ENCODE results near the gene PRCC. TPM values are rescaled to one million over a fixed set of nuclear protein-coding genes. Genes with fewer than 3 reads are reported as not detected.

Gene PRCC
- total and polyA plus RNA-seq, 2 of the 13 experiments (the other 11 are each of a cell fraction or from before 2014, with no cell fraction given), result 24.2 to 40.5 TPM

DNA sequence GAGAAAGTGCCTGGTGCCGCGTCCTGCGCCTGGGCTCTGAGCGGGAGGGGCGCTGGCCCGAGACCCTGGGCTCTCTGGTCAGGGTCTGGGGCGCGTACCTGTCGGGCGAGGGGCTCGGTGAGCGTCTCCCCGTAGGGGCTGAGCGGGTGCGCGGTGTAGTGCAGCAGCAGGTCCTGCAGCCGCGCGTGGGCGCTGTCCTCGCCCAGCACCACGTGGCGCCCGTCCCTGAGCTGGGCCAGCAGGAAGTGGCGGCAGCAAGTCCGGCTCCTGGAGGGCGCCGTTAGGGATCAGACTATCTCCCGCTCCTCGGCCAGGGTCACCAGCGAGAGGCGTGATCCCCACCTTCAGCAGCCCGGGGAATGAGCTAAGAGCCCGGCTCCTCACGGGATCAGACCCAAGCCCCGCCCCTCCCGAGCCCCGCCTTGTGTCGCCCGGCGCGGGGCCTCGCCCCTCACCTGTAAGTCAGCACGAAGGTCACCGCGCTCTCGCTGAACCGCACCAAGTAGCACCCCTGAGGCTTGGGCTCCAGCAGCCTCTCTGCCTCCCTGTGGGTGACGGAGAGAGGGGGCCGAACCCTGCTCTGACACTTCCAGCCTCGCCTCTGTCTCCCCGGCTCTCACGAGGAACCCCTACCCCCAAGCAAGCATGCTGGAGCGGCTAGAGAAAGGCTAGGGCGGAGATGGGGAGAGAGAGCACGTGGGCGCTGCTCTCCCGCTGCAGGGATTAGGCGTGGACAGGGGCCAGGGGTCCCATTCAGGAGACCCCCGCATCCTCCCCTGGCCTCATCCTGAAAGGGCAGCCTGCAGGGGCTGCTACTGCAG is 46.6 kb downstream of the PRCC start (continued):
- TF ChIP-seq, protein P1, sequence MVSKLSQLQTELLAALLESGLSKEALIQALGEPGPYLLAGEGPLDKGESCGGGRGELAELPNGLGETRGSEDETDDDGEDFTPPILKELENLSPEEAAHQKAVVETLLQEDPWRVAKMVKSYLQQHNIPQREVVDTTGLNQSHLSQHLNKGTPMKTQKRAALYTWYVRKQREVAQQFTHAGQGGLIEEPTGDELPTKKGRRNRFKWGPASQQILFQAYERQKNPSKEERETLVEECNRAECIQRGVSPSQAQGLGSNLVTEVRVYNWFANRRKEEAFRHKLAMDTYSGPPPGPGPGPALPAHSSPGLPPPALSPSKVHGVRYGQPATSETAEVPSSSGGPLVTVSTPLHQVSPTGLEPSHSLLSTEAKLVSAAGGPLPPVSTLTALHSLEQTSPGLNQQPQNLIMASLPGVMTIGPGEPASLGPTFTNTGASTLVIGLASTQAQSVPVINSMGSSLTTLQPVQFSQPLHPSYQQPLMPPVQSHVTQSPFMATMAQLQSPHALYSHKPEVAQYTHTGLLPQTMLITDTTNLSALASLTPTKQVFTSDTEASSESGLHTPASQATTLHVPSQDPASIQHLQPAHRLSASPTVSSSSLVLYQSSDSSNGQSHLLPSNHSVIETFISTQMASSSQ (IDR thresholded peaks at IDR 0.05; ENCODE audit: low read depth), result no peak
- TF ChIP-seq, protein P1 (CRISPR knock-in tag; IDR thresholded peaks at IDR 0.05; ENCODE audit: borderline replicate concordance), result peak; percentile 59
- TF ChIP-seq HES4 (CRISPR knock-in tag; IDR thresholded peaks at IDR 0.05; ENCODE audit: borderline replicate concordance) (0 out of 2 replicates have a peak, but pooled peaks have one; percentile 60), GFI1 (CRISPR knock-in tag; IDR thresholded peaks at IDR 0.05; ENCODE audit: borderline replicate concordance) (peak; percentile 54; the same call in 1 of the 2 replicates), CHD4 (IDR thresholded peaks at IDR 0.05; ENCODE audit: borderline replicate concordance, low read length) (no peak), TAF1 (CRISPR knock-in tag; IDR thresholded peaks at IDR 0.05) (peak; percentile 63; the same call in 1 of the 2 replicates), PAWR (CRISPR knock-in tag; IDR thresholded peaks at IDR 0.05; ENCODE audit: borderline replicate concordance) (peak; percentile 95), DPF2 (CRISPR knock-in tag; IDR thresholded peaks at IDR 0.05; ENCODE audit: borderline replicate concordance, low read depth) (0 out of 2 replicates have a peak, but pooled peaks have one; percentile 50), IKZF1 (IDR thresholded peaks at IDR 0.05) (no peak), ARHGAP35 (CRISPR knock-in tag; IDR thresholded peaks at IDR 0.05; ENCODE audit: borderline replicate concordance) (peak; percentile 97), ZNF747 (CRISPR knock-in tag; IDR thresholded peaks at IDR 0.05; ENCODE audit: borderline replicate concordance) (peak; percentile 84), TBL1XR1 (IDR thresholded peaks at IDR 0.05; ENCODE audit: borderline replicate concordance, low read length, partially characterized antibody) (no peak), NRL (CRISPR knock-in tag; IDR thresholded peaks at IDR 0.05; ENCODE audit: borderline replicate concordance) (peak; percentile 61; the same call in 1 of the 2 replicates), CBX5 (CRISPR knock-in tag; IDR thresholded peaks at IDR 0.05; ENCODE audit: borderline replicate concordance) (peak; percentile 57; the same call in 1 of the 2 replicates), NKX3-1 (CRISPR knock-in tag; IDR thresholded peaks at IDR 0.05) (peak; percentile 58; the same call in 1 of the 2 replicates), RFXAP (CRISPR knock-in tag; IDR thresholded peaks at IDR 0.05; ENCODE audit: borderline replicate concordance) (peak; percentile 71; the same call in 1 of the 2 replicates)
- TF ChIP-seq, protein P2, sequence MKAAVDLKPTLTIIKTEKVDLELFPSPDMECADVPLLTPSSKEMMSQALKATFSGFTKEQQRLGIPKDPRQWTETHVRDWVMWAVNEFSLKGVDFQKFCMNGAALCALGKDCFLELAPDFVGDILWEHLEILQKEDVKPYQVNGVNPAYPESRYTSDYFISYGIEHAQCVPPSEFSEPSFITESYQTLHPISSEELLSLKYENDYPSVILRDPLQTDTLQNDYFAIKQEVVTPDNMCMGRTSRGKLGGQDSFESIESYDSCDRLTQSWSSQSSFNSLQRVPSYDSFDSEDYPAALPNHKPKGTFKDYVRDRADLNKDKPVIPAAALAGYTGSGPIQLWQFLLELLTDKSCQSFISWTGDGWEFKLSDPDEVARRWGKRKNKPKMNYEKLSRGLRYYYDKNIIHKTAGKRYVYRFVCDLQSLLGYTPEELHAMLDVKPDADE (CRISPR knock-in tag; IDR thresholded peaks at IDR 0.05), result no peak
- TF ChIP-seq, protein P3, sequence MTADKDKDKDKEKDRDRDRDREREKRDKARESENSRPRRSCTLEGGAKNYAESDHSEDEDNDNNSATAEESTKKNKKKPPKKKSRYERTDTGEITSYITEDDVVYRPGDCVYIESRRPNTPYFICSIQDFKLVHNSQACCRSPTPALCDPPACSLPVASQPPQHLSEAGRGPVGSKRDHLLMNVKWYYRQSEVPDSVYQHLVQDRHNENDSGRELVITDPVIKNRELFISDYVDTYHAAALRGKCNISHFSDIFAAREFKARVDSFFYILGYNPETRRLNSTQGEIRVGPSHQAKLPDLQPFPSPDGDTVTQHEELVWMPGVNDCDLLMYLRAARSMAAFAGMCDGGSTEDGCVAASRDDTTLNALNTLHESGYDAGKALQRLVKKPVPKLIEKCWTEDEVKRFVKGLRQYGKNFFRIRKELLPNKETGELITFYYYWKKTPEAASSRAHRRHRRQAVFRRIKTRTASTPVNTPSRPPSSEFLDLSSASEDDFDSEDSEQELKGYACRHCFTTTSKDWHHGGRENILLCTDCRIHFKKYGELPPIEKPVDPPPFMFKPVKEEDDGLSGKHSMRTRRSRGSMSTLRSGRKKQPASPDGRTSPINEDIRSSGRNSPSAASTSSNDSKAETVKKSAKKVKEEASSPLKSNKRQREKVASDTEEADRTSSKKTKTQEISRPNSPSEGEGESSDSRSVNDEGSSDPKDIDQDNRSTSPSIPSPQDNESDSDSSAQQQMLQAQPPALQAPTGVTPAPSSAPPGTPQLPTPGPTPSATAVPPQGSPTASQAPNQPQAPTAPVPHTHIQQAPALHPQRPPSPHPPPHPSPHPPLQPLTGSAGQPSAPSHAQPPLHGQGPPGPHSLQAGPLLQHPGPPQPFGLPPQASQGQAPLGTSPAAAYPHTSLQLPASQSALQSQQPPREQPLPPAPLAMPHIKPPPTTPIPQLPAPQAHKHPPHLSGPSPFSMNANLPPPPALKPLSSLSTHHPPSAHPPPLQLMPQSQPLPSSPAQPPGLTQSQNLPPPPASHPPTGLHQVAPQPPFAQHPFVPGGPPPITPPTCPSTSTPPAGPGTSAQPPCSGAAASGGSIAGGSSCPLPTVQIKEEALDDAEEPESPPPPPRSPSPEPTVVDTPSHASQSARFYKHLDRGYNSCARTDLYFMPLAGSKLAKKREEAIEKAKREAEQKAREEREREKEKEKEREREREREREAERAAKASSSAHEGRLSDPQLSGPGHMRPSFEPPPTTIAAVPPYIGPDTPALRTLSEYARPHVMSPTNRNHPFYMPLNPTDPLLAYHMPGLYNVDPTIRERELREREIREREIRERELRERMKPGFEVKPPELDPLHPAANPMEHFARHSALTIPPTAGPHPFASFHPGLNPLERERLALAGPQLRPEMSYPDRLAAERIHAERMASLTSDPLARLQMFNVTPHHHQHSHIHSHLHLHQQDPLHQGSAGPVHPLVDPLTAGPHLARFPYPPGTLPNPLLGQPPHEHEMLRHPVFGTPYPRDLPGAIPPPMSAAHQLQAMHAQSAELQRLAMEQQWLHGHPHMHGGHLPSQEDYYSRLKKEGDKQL (CRISPR knock-in tag; IDR thresholded peaks at IDR 0.05; ENCODE audit: low read depth), result no peak; the same call in 1 of the 2 replicates
